ENCODE results near the gene CYSRT1. TPM values are rescaled to one million over a fixed set of nuclear protein-coding genes. Genes with fewer than 3 reads are reported as not detected.
A peak's percentile ranks its signal among the peaks of the same experiment; 100 is the strongest.

Gene CYSRT1
- polyA plus RNA-seq, 1 experiment, result 0.74 TPM

DNA sequence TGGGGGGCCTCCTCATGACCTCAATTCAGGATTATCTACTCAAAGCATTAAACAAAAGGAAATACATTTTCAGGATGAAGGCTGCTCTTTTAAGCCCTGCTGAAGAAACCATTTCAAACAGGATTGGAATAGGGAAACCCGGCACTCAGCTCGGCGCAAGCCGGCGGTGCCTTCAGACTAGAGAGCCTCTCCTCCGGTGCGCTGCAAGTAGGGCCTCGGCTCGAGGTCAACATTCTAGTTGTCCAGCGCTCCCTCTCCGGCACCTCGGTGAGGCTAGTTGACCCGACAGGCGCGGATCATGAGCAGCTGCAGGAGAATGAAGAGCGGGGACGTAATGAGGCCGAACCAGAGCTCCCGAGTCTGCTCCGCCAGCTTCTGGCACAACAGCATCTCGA, 20.2 kb upstream of the CYSRT1 start:
- Histone ChIP-seq H3K36me3 (ENCODE audit: control insufficient read depth, insufficient read depth, low read length) (no peaks in the 10 kb centered on the region; the same call in 1 of the 2 replicates), H3K4me3 (ENCODE audit: low read depth, low read length) (peak overlapping the region; percentile 79), H3K27me3 (ENCODE audit: control insufficient read depth, insufficient read depth, low read length) (no peaks in the 10 kb centered on the region)
- DNase-seq (ENCODE audit: low read depth), result no peak
- TF ChIP-seq, protein P1, sequence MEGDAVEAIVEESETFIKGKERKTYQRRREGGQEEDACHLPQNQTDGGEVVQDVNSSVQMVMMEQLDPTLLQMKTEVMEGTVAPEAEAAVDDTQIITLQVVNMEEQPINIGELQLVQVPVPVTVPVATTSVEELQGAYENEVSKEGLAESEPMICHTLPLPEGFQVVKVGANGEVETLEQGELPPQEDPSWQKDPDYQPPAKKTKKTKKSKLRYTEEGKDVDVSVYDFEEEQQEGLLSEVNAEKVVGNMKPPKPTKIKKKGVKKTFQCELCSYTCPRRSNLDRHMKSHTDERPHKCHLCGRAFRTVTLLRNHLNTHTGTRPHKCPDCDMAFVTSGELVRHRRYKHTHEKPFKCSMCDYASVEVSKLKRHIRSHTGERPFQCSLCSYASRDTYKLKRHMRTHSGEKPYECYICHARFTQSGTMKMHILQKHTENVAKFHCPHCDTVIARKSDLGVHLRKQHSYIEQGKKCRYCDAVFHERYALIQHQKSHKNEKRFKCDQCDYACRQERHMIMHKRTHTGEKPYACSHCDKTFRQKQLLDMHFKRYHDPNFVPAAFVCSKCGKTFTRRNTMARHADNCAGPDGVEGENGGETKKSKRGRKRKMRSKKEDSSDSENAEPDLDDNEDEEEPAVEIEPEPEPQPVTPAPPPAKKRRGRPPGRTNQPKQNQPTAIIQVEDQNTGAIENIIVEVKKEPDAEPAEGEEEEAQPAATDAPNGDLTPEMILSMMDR (IDR thresholded peaks at IDR 0.05; ENCODE audit: insufficient read depth, low read depth, low read length), result no peak
- ChIA-PET CTCF (interaction anchor here (1.1 kb wide), 1 partner anchor 12 kb away, joined by 3 read pairs; no protein-coding TSS in a partner anchor), POLR2A (interaction anchor here (0.7 kb wide), 1 partner anchor 23 kb away, joined by 6 read pairs; no protein-coding TSS in a partner anchor)

DNA sequence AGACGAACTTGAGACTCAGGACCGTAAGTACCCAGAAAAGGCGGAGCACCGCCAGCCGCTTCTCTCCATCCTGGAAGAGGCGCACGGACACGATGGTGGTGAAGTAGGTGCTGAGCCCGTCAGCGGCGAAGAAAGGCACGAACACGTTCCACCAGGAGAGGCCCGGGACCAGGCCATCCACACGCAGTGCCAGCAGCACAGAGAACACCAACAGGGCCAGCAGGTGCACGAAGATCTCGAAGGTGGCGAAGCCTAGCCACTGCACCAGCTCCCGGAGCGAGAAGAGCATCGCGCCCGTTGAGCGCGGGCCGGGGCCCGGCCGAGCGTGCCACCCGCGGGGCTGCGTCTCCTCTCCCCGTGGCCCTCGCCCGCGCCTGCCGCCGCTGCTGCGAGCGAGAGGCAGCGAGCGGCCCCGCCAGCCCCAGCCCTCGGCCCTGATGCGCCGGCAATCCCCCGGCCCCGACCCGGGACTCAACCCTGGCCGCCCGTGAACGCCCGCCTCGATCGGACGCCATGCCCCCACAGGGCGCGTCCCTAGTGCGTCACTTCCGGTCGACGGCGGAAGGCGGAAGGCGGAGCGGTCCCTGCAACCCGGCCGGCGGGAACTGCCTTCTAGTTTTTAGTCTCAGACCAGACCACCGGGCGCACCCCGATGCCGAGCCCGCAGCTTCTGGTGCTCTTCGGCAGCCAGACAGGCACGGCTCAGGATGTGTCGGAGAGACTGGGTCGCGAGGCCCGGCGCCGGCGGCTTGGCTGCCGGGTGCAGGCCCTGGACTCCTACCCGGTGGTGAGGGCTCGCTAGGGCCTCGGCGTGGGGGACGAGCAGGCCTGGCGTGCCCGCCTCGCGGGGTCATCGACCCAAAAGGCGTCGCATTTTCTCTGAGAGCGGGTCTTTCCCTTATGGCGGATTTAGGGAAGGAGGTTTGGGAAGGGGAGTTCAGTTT, 19.6 kb upstream of the CYSRT1 start, which contains the start of the genes NDOR1 and TMEM203:
TSS of gene NDOR1 (plus strand) at position 575 of the 944 bp plus-strand sequence. CDS start at position 653, 78 bp downstream.
TSS of gene TMEM203 (minus strand) at position 523 of the 944 bp plus-strand sequence. CDS start at position 289, 234 bp downstream.
- Histone ChIP-seq H3K4me3 (ENCODE audit: low read depth, low read length) (peak within 1 kb of the TSS; percentile 79), H3K27me3 (ENCODE audit: control insufficient read depth, insufficient read depth, low read length) (no peaks in the 10 kb centered on the region), H3K36me3 (ENCODE audit: control insufficient read depth, insufficient read depth, low read length) (peaks cover 2% of the 10 kb centered on the region)
- no peak for DNase-seq (ENCODE audit: low read depth)
- TF ChIP-seq, protein P1 (IDR thresholded peaks at IDR 0.05; ENCODE audit: insufficient read depth, low read depth, low read length), result no peak
- ChIA-PET CTCF (interaction anchor here (1.1 kb wide), 1 partner anchor 11 kb away, joined by 3 read pairs; no protein-coding TSS in a partner anchor), POLR2A (interaction anchor here (0.7 kb wide), 1 partner anchor 22 kb away, joined by 6 read pairs; no protein-coding TSS in a partner anchor)

DNA sequence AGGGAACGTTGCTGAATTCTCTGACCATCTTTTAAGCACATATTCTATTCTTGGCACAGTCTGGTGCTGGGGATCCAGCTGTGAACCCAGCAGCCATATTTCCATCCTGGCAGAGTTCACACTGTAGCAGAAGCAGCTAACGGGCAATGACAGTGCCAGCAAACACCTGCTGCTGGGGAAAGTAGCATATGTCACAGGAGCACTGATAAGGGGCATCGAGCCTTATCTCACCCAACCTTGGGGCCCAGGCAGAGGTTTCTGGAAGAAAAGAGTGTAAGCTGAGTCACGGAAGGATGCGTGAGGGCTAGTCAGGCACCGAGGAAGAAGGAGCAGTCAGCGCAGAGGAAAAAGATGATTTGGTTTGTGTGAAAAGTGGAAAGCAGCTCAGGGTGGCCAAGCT, 18.4 kb upstream of the CYSRT1 start:
- TF ChIP-seq, protein P1 (IDR thresholded peaks at IDR 0.05; ENCODE audit: insufficient read depth, low read depth, low read length), result no peak
- CTCF ChIA-PET, result interaction anchor here (1.5 kb wide), 1 partner anchor 30 kb away, joined by 4 read pairs; no protein-coding TSS in a partner anchor
- Histone ChIP-seq H3K27me3 (ENCODE audit: control insufficient read depth, insufficient read depth, low read length) (no peaks in the 10 kb centered on the region), H3K36me3 (ENCODE audit: control insufficient read depth, insufficient read depth, low read length) (peaks cover 2% of the 10 kb centered on the region), H3K4me3 (ENCODE audit: low read depth, low read length) (peak overlapping the region; percentile 79)
- POLR2A ChIA-PET, result interaction anchor here (0.5 kb wide), 1 partner anchor 34 kb away, joined by 3 read pairs; the partner anchor contains the start of gene TUBB4B
- no peak for DNase-seq (ENCODE audit: low read depth)

DNA sequence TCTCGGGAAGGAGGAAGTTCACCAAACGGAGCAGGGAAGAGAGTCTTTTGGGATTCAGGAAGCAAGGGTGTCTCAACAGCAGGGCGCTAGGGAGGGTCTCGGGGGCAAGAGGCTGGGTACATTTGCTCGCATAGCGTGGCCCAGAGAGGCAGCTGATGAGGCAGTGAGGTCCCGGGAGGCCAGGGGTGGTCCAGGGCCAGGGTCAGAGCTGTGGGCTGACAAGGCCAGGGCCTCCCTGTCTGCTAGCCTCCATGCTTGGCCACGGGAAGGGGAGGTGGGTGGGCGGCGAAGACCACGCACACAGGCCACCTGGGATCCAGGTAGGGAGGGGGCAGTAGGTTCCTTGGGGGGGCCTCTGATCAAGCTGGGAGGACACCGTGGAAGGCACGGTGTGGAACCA, 13.4 kb upstream of the CYSRT1 start:
- CTCF ChIA-PET, result interaction anchor here (1.6 kb wide), 1 partner anchor 22 kb away, joined by 3 read pairs; no protein-coding TSS in a partner anchor
- POLR2A ChIA-PET, result no interaction called here
- no peak for DNase-seq (ENCODE audit: low read depth)
- Histone ChIP-seq H3K4me3 (ENCODE audit: low read depth, low read length) (no peak overlapping the region), H3K36me3 (ENCODE audit: control insufficient read depth, insufficient read depth, low read length) (peaks cover 2% of the 10 kb centered on the region), H3K27me3 (ENCODE audit: control insufficient read depth, insufficient read depth, low read length) (no peaks in the 10 kb centered on the region)
- TF ChIP-seq, protein P1 (IDR thresholded peaks at IDR 0.05; ENCODE audit: insufficient read depth, low read depth, low read length), result no peak

DNA sequence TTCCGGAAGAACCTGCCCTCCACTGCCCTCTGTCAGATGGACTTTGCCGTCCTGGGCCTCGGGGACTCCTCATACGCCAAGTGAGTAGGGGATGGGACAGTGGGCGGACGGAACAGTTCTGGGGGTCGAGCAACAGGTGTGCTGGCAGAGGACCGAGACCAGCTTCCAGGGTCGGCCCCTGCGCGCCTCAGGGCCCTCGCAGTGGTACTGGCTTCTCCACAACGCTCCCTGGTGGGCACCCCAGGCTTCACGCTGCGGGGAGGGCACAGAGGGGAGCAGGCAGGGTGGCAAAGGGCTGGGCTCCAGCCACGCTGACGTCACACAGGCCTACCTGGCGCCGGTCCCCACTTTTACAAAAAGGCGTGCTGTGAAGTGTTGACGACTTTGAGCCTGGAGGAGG, 12.5 kb upstream of the CYSRT1 start:
- ChIA-PET POLR2A (no interaction called here), CTCF (no interaction called here)
- Histone ChIP-seq H3K27me3 (ENCODE audit: control insufficient read depth, insufficient read depth, low read length) (no peaks in the 10 kb centered on the region), H3K36me3 (ENCODE audit: control insufficient read depth, insufficient read depth, low read length) (peaks cover 2% of the 10 kb centered on the region), H3K4me3 (ENCODE audit: low read depth, low read length) (no peak overlapping the region)
- DNase-seq (ENCODE audit: low read depth), result no peak
- TF ChIP-seq, protein P1 (IDR thresholded peaks at IDR 0.05; ENCODE audit: insufficient read depth, low read depth, low read length), result no peak

Measured in BJ (cell line).